Stimulated activated CD4-positive, alpha-beta T cell treated with anti-CD3 and anti-CD28 coated beads, TNF-alpha, amount 100 ng/mL, for 4 hours (primary cell): Measurements from ENCODE around the gene PFN1.

ENCODE experiments used
- DNase-seq, 3 experiments: peaks; one replicate each; pipeline ENCODE4 v3.0.0-alpha.2; 2020; ENCODE audit warnings: low read depth in 3 of 3

Gene PFN1

GRCh38 chr17:4896332-4897197 lies 51.8 kb downstream of the PFN1 start:
- DNase-seq = no peak

GRCh38 chr17:4895657-4896331 lies 52.5 kb downstream of the PFN1 start:
- no peak for DNase-seq
